Neural progenitor cell (in vitro differentiated cells): ENCODE measurements around the gene SDK1. TPM values are rescaled to one million over a fixed set of nuclear protein-coding genes. Genes with fewer than 3 reads are reported as not detected.

Experiments
- DNase-seq: peaks from one replicate; pipeline ENCODE4 v3.0.0-alpha.2; 2016; ENCODE audit warnings: low spot score
- H2AFZ ChIP-seq: fragments of 200-600 bp; sonication (generic); replicated peaks from 2 replicates; pipeline ENCODE4 v1.6.1; 2016; ENCODE audit warnings: antibody characterized with exemption
- H3F3A ChIP-seq: fragments of 200-600 bp; sonication (generic); 2 replicates; pipeline ENCODE4 v1.6.1; 2016; ENCODE audit warnings: antibody characterized with exemption, low read depth
- H3K27ac ChIP-seq: fragments of 200-600 bp; sonication (generic); 2 replicates; pipeline ENCODE4 v1.5.1; 2016; ENCODE audit warnings: mild to moderate bottlenecking
- H3K27me3 ChIP-seq: fragments of 200-600 bp; sonication (generic); 2 replicates; pipeline ENCODE4 v1.6.1; 2016; ENCODE audit warnings: mild to moderate bottlenecking, moderate library complexity
- H3K36me3 ChIP-seq: fragments of 200-600 bp; sonication (generic); 2 replicates; pipeline ENCODE4 v1.5.1; 2016
- H3K4me1 ChIP-seq: fragments of 200-600 bp; sonication (generic); 2 replicates; pipeline ENCODE4 v1.6.1; 2016; ENCODE audit warnings: mixed run types
- H3K4me2 ChIP-seq: fragments of 200-600 bp; sonication (generic); 2 replicates; pipeline ENCODE4 v1.6.1; 2016
- H3K4me3 ChIP-seq: fragments of 200-600 bp; sonication (generic); 2 replicates; pipeline ENCODE4 v1.5.1; 2016
- H3K79me2 ChIP-seq: fragments of 200-600 bp; sonication (generic); 2 replicates; pipeline ENCODE4 v1.6.1; 2016; ENCODE audit warnings: low read depth
- H3K9ac ChIP-seq: fragments of 200-600 bp; sonication (generic); 2 replicates; pipeline ENCODE4 v1.6.1; 2016
- H3K9me3 ChIP-seq: fragments of 200-600 bp; sonication (generic); 2 replicates; pipeline ENCODE4 v1.5.1; 2016; ENCODE audit warnings: low read depth
- H4K20me1 ChIP-seq: fragments of 200-600 bp; sonication (generic); 2 replicates; pipeline ENCODE4 v1.6.1; 2016; ENCODE audit warnings: low read depth
- H3K27ac Mint-ChIP-seq: 3 replicates; pipeline ENCODE4 v1.8.0; 2021; ENCODE audit warnings: mixed read lengths
- H3K27me3 Mint-ChIP-seq: 2 replicates; pipeline ENCODE4 v1.8.0; 2022; ENCODE audit warnings: low read depth, mild to moderate bottlenecking, inconsistent platforms, moderate library complexity, mixed read lengths; ENCODE audit not compliant: insufficient read depth
- H3K36me3 Mint-ChIP-seq: 3 replicates; pipeline ENCODE4 v1.8.0; 2021; ENCODE audit warnings: mixed read lengths
- H3K4me1 Mint-ChIP-seq: 3 replicates; pipeline ENCODE4 v1.8.0; 2021; ENCODE audit warnings: mixed read lengths
- H3K4me3 Mint-ChIP-seq: 3 replicates; pipeline ENCODE4 v1.8.0; 2021; ENCODE audit warnings: mild to moderate bottlenecking, moderate library complexity, mixed read lengths
- H3K9me3 Mint-ChIP-seq: 3 replicates; pipeline ENCODE4 v1.8.0; 2020; ENCODE audit warnings: mixed read lengths
- EZH2 ChIP-seq: fragments of 200-600 bp; sonication (generic); IDR thresholded peaks from 2 replicates; pipeline ENCODE4 v1.6.1; 2017; ENCODE audit warnings: antibody characterized with exemption, mild to moderate bottlenecking, moderate library complexity
- EZH2phosphoT487 ChIP-seq: fragments of 200-600 bp; sonication (generic); IDR thresholded peaks from 2 replicates; pipeline ENCODE4 v1.6.1; 2017; ENCODE audit warnings: antibody characterized with exemption
- total RNA-seq: library from RNA; depleted of rRNA; stranded (reverse); fragments of >200 nt; gene quantifications from 2 replicates; pipeline ENCODE4 v1.2.3, GENCODE V29; 2015; ENCODE audit warnings: low replicate concordance
- TF ChIP-seq, protein P1 (sequence below): fragments of 200-600 bp; sonication (generic); IDR thresholded peaks from 2 replicates; pipeline ENCODE4 v1.5.1; 2017; ENCODE audit warnings: antibody characterized with exemption, mild to moderate bottlenecking

Gene SDK1
- total RNA-seq, 1 donor from 2014 or later = 4.9 TPM

DNA sequence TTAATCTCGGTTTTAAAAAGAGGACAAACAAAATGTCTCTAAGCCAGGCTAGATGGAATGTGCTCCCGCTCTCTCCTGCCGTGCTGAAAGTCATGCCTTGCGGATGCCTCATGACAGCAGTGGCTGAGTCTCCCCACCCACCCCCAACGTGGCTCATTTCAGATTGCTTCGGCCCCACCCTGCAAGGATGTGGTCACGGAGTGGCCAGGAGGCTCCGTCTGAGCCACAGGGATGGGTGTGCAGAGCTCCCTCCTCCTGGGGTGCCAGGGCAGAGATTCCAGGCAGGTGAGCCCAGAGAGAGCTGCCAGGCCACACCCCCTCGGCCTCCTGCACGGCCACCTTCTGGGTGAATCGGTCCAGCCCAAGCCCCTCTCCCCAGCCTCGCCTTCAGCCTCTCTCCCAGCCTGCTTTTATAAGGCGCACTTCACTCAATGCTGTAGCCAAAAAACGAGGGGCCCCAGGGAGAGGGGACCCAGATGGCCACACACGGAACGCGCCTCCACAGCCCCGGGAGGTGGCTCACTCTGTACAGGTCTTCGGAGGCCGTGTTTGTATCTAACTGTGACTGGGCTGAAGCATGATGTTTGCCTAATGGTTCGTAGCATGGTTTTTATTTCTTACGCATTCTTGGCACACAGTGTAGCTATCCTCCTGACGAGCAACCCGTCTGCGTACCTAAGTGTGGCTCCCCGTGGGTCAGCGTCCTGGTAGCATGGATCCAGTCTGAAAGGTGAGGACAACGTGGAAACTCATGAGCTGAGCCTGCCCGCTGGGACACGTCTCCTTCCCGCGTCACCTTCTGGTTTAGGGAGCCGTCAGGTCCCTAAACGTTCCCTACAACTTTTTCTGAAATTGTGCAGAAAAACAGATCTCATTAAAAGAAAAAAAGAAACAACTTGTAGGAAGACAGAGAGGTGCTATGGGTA is 967.3 kb downstream of the SDK1 start:
- Mint-ChIP-seq H3K4me3 (no peak overlapping the region), H3K4me1 (peaks cover 6% of the 10 kb centered on the region), H3K9me3 (no peaks in the 10 kb centered on the region), H3K36me3 (peaks cover 2% of the 10 kb centered on the region), H3K27ac (no peak overlapping the region), H3K27me3 (no peaks in the 10 kb centered on the region)
- H3K27me3 ChIP-seq = no peaks in the 10 kb centered on the region
- no peak overlapping the region for H2AFZ ChIP-seq
- H3F3A ChIP-seq = no peaks in the 10 kb centered on the region
- H3K4me1 ChIP-seq = no peaks in the 10 kb centered on the region
- H3K36me3 ChIP-seq = no peaks in the 10 kb centered on the region
- H3K4me2 ChIP-seq = no peak overlapping the region
- H3K9me3 ChIP-seq = no peaks in the 10 kb centered on the region
- TF ChIP-seq EZH2 (no peak), EZH2phosphoT487 (no peak)
- TF ChIP-seq, protein P1, sequence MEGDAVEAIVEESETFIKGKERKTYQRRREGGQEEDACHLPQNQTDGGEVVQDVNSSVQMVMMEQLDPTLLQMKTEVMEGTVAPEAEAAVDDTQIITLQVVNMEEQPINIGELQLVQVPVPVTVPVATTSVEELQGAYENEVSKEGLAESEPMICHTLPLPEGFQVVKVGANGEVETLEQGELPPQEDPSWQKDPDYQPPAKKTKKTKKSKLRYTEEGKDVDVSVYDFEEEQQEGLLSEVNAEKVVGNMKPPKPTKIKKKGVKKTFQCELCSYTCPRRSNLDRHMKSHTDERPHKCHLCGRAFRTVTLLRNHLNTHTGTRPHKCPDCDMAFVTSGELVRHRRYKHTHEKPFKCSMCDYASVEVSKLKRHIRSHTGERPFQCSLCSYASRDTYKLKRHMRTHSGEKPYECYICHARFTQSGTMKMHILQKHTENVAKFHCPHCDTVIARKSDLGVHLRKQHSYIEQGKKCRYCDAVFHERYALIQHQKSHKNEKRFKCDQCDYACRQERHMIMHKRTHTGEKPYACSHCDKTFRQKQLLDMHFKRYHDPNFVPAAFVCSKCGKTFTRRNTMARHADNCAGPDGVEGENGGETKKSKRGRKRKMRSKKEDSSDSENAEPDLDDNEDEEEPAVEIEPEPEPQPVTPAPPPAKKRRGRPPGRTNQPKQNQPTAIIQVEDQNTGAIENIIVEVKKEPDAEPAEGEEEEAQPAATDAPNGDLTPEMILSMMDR = no peak
- no peak overlapping the region for H3K4me3 ChIP-seq
- no peak overlapping the region for H3K9ac ChIP-seq
- no peak overlapping the region for H3K27ac ChIP-seq
- DNase-seq = peak; percentile 16
- H4K20me1 ChIP-seq = no peaks in the 10 kb centered on the region
- no peaks in the 10 kb centered on the region for H3K79me2 ChIP-seq

DNA sequence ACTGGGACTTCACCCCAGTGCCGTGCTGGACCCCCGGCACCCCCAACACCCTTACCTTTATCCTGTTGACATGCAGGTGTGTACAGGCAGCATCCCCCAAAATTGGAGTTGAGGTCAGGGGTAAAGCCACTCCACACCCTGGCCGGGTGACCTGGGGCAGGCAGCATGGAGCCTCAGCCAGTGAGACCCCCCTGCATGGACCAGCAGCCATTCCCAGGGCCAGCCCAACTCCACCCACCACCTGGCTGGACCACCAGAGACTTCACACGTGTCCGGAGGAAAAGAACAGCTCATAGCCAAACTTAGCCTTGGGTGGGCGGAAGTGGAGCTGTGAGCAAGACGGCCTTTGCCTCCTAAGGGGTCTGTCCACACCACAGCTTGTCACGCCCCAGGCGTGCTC is 968.0 kb downstream of the SDK1 start:
- TF ChIP-seq, protein P1 = no peak
- TF ChIP-seq EZH2phosphoT487 = no peak
- TF ChIP-seq EZH2 = no peak
- H3K36me3 ChIP-seq = no peaks in the 10 kb centered on the region
- H3K4me2 ChIP-seq = no peak overlapping the region
- no peaks in the 10 kb centered on the region for H3K27me3 ChIP-seq
- no peak overlapping the region for H3K9ac ChIP-seq
- peaks cover 4% of the 10 kb centered on the region for H3K9me3 Mint-ChIP-seq
- H3K4me3 Mint-ChIP-seq = no peak overlapping the region
- DNase-seq = no peak
- no peaks in the 10 kb centered on the region for H3K4me1 ChIP-seq
- no peak overlapping the region for H3K27ac ChIP-seq
- H4K20me1 ChIP-seq = no peaks in the 10 kb centered on the region
- H3K9me3 ChIP-seq = no peaks in the 10 kb centered on the region
- no peaks in the 10 kb centered on the region for H3K27me3 Mint-ChIP-seq
- H3K4me3 ChIP-seq = no peak overlapping the region
- H2AFZ ChIP-seq = no peak overlapping the region
- H3K36me3 Mint-ChIP-seq = peaks cover 2% of the 10 kb centered on the region
- H3K79me2 ChIP-seq = no peaks in the 10 kb centered on the region
- peaks cover 6% of the 10 kb centered on the region for H3K4me1 Mint-ChIP-seq
- no peak overlapping the region for H3K27ac Mint-ChIP-seq
- no peaks in the 10 kb centered on the region for H3F3A ChIP-seq

DNA sequence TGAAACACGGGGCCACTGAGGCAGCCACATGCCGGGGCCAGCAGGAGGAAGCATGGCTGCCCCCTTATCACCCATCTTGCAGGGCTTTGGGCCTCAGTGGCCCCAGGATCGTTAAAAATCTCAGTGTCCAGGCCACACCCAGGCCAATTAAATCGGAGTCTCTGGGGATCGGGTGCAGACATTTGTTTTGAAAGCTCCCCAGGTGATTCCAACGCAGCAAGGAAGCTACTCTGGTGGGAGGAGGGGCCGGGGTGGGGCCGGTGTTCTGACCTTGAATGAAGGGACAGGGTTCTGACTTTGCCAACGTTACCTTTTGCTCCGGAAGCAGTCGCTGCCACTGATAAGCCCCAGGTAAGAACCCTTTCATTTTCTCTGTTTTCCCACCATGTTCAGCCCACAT is 968.7 kb downstream of the SDK1 start:
- H3K4me1 ChIP-seq = no peaks in the 10 kb centered on the region
- H3K27me3 Mint-ChIP-seq = no peaks in the 10 kb centered on the region
- peaks cover 4% of the 10 kb centered on the region for H3K9me3 Mint-ChIP-seq
- no peaks in the 10 kb centered on the region for H3F3A ChIP-seq
- peaks cover 6% of the 10 kb centered on the region for H3K4me1 Mint-ChIP-seq
- H3K79me2 ChIP-seq = no peaks in the 10 kb centered on the region
- no peak overlapping the region for H3K4me2 ChIP-seq
- no peak overlapping the region for H3K4me3 Mint-ChIP-seq
- H3K9me3 ChIP-seq = no peaks in the 10 kb centered on the region
- peaks cover 2% of the 10 kb centered on the region for H3K36me3 Mint-ChIP-seq
- TF ChIP-seq, protein P1 = no peak
- TF ChIP-seq EZH2 (no peak), EZH2phosphoT487 (no peak)
- no peak overlapping the region for H3K27ac ChIP-seq
- no peak overlapping the region for H3K4me3 ChIP-seq
- H4K20me1 ChIP-seq = no peaks in the 10 kb centered on the region
- no peak overlapping the region for H3K9ac ChIP-seq
- DNase-seq = no peak
- no peaks in the 10 kb centered on the region for H3K36me3 ChIP-seq
- H2AFZ ChIP-seq = no peak overlapping the region
- no peak overlapping the region for H3K27ac Mint-ChIP-seq
- no peaks in the 10 kb centered on the region for H3K27me3 ChIP-seq
